Left ventricle myocardium inferior (tissue), 1 donor: ENCODE measurements around the gene PIP5K1C. TPM values are rescaled to one million over a fixed set of nuclear protein-coding genes. Genes with fewer than 3 reads are reported as not detected.

ENCODE experiments used
- DNase-seq: peaks from one replicate; pipeline ENCODE4 v3.0.0-alpha.2; 2020
- H3K27ac ChIP-seq: fragments of 200-600 bp; replicated peaks from 2 replicates; pipeline ENCODE4 v1.8.0; 2021
- H3K27me3 ChIP-seq: fragments of 200-600 bp; 2 replicates; pipeline ENCODE4 v1.8.0; 2021; ENCODE audit warnings: low read depth
- H3K36me3 ChIP-seq: fragments of 200-600 bp; 2 replicates; pipeline ENCODE4 v1.8.0; 2021
- H3K4me1 ChIP-seq: fragments of 200-600 bp; 2 replicates; pipeline ENCODE4 v1.8.0; 2021
- H3K4me3 ChIP-seq: fragments of 200-600 bp; 2 replicates; pipeline ENCODE4 v1.8.0; 2021; ENCODE audit warnings: mild to moderate bottlenecking, moderate library complexity
- H3K9me3 ChIP-seq: fragments of 200-600 bp; replicated peaks from 2 replicates; pipeline ENCODE4 v1.8.0; 2021
- intact Hi-C: fragments of 100-400 bp; cut with micrococcal nuclease; formaldehyde crosslinking; loops from one replicate; pipeline ENCODE4 v1.11.0; 2022
- total RNA-seq: library from RNA; stranded (reverse); fragmentation: NEBNext Ultra II Directional; extraction: Animal tissue kit (Norgen Biotek cat#: 25700); gene quantifications from one replicate; pipeline ENCODE4 v1.2.1, GENCODE V29; 2021
- TF ChIP-seq, protein P1 (sequence below): fragments of 200-600 bp; IDR thresholded peaks from 2 replicates; pipeline ENCODE4 v1.8.0; 2021; ENCODE audit warnings: antibody characterized with exemption, mild to moderate bottlenecking, borderline replicate concordance
- donor health status: DM: no; HTN: yes; CAD: no; lungs with severe emphysema.

The PIP5K1C gene
- total RNA-seq, 1 donor from 2014 or later, result 31.6 TPM

DNA sequence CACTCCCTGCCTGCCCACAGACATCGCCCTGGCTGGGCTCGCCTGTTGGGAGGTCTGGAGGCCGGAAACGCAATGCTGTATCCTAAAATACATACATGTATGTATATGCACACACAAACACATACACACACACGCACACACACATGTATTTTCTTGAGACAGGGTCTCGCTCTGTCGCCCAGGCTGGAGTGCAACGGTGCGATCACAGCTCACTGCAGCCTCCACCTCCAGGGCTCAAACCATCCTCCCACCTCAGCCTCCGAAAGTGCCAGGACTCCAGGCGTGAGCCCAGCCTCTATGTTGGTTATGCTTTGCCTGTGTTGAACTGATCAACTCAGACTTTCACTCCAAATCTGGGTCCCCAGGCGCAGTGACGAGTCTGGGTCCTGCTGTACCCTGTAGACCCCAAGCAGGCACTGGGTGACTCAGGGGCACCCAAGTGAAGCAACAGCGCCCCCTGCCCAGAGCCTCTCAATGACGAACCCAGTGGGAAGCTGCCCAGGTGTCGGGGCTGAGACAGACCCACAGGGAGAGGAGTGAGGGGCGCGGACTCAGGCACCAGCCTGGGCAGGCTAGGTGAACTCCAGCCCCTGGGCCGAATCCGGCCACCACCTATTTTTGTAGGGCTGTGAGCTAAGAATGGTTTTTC is 46.3 kb downstream of the PIP5K1C start:
- Histone ChIP-seq H3K27ac (no peak overlapping the region), H3K36me3 (peaks cover 84% of the 10 kb centered on the region), H3K4me3 (no peak overlapping the region), H3K9me3 (no peaks in the 10 kb centered on the region), H3K4me1 (no peaks in the 10 kb centered on the region), H3K27me3 (no peaks in the 10 kb centered on the region)
- TF ChIP-seq, protein P1, sequence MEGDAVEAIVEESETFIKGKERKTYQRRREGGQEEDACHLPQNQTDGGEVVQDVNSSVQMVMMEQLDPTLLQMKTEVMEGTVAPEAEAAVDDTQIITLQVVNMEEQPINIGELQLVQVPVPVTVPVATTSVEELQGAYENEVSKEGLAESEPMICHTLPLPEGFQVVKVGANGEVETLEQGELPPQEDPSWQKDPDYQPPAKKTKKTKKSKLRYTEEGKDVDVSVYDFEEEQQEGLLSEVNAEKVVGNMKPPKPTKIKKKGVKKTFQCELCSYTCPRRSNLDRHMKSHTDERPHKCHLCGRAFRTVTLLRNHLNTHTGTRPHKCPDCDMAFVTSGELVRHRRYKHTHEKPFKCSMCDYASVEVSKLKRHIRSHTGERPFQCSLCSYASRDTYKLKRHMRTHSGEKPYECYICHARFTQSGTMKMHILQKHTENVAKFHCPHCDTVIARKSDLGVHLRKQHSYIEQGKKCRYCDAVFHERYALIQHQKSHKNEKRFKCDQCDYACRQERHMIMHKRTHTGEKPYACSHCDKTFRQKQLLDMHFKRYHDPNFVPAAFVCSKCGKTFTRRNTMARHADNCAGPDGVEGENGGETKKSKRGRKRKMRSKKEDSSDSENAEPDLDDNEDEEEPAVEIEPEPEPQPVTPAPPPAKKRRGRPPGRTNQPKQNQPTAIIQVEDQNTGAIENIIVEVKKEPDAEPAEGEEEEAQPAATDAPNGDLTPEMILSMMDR, result no peak
- intact Hi-C loops, result no loop called here
- DNase-seq, result no peak

DNA sequence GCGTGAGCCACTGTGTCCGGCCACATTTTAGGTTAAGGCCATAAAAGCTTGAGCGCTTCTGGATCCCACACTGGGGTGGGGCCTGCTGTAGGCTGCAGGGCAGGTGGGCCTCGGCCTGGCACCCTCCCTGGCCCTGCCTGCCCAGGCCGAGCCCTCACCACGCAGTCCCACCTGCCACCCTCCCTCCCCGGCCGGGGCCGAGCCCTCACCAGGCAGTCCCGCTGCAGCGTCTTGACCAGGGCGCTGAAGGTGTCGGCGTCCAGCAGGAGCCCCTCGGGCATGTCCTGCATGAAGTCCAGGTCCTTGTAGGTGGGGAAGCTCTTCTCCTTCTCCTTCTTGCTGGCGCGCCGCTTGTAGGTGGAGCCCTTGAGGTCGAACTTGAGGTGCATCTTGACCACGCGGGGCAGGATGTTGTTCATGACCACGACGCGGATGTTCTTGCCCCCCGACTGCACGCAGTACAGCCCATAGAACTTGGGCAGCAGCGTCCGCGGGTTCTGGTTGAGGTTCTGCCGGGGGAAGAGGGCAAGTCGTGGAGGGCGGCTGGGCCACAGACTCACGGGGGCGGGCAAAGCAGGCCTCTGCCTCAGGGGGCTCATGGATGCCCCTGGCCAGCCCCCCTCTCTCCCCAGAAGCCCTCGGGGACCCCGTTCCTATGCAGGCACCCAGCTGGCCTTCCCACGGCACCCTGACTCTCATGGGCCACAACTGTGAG is 47.0 kb downstream of the PIP5K1C start:
- TF ChIP-seq, protein P1, result no peak
- Histone ChIP-seq H3K27ac (no peak overlapping the region), H3K9me3 (no peaks in the 10 kb centered on the region), H3K4me3 (no peak overlapping the region), H3K36me3 (peaks cover 84% of the 10 kb centered on the region), H3K27me3 (no peaks in the 10 kb centered on the region), H3K4me1 (no peaks in the 10 kb centered on the region)
- intact Hi-C loops, result no loop called here
- DNase-seq, result no peak

- no peaks in the 10 kb centered on the region for H3K9me3 ChIP-seq
- no peaks in the 10 kb centered on the region for H3K27me3 ChIP-seq
- TF ChIP-seq, protein P1, result no peak
- intact Hi-C loops, result no loop called here
- no peak for DNase-seq
- peaks cover 87% of the 10 kb centered on the region for H3K36me3 ChIP-seq
- no peak overlapping the region for H3K27ac ChIP-seq
- no peaks in the 10 kb centered on the region for H3K4me1 ChIP-seq
- H3K4me3 ChIP-seq, result no peak overlapping the region
Measured at GRCh38 chr19:3652422-3652821, 47.8 kb downstream of the PIP5K1C start.

- Histone ChIP-seq H3K36me3 (peaks cover 83% of the 10 kb centered on the region), H3K4me1 (no peaks in the 10 kb centered on the region), H3K9me3 (no peaks in the 10 kb centered on the region), H3K4me3 (no peak overlapping the region), H3K27ac (no peak overlapping the region), H3K27me3 (no peaks in the 10 kb centered on the region)
- intact Hi-C loops, result no loop called here
- TF ChIP-seq, protein P1, result no peak
- no peak for DNase-seq
Measured at GRCh38 chr19:3651684-3652083, 48.6 kb downstream of the PIP5K1C start.

DNA sequence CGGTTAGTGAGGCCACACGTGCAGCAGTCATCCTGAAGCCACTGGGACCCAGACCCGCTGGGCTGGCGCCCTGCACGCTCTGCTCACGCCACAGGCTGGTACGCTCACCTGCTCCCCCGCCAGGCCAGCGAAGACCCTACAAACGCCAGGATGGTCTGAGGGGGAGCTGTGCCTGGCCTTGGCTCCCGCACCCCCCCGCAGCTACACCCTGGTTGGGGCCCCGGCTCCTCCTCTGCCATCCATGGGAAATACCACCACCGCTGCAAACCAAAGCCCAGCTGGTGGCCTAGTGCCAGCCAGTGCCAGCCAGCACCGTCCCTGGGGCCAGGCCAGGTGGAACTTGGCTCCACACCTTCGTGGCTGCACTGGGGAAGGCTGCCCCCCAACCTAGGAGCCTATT is 50.4 kb downstream of the PIP5K1C start:
- no peak overlapping the region for H3K27ac ChIP-seq
- intact Hi-C loops, result no loop called here
- peaks cover 81% of the 10 kb centered on the region for H3K36me3 ChIP-seq
- TF ChIP-seq, protein P1, result no peak
- H3K4me3 ChIP-seq, result no peak overlapping the region
- H3K27me3 ChIP-seq, result no peaks in the 10 kb centered on the region
- H3K9me3 ChIP-seq, result no peaks in the 10 kb centered on the region
- peaks cover 6% of the 10 kb centered on the region for H3K4me1 ChIP-seq
- DNase-seq, result no peak
